Measurements from ENCODE around the gene ZDHHC4. TPM values are rescaled to one million over a fixed set of nuclear protein-coding genes. Genes with fewer than 3 reads are reported as not detected.
A peak's percentile ranks its signal among the peaks of the same experiment; 100 is the strongest.

ZDHHC4 gene
- total and polyA plus RNA-seq, 2 of the 8 experiments (the other 6 are each of a cell fraction or from before 2014, with no cell fraction given): 50.2 to 171 TPM

GRCh38 chr7:6553448-6554044 lies 23.7 kb upstream of the ZDHHC4 start:
- Histone ChIP-seq H2BK12ac (ENCODE audit: low read depth, low read length) (no peak overlapping the region), H3K14ac (ENCODE audit: insufficient read length) (no peak overlapping the region), H3K79me1 (ENCODE audit: low read depth, low read length) (no peaks in the 10 kb centered on the region), H3K79me2 (ENCODE audit: control insufficient read depth in 1 of 2, insufficient read depth in 2 of 2, low read length in 2 of 2) (no peaks in the 10 kb centered on the region), H4K5ac (ENCODE audit: insufficient read length, low read depth, low read length) (no peak overlapping the region), H3K4me3 (ENCODE audit: extremely low read depth in 1 of 4, insufficient read depth in 2 of 4, low read depth in 3 of 4, low read length in 4 of 4) (no peak overlapping the region), H3K27ac (ENCODE audit: low read depth, low read length) (no peak overlapping the region), H3K23me2 (ENCODE audit: low read depth, low read length) (no peaks in the 10 kb centered on the region; the same call in 1 of the 2 replicates), H3K23ac (ENCODE audit: insufficient read length) (no peak overlapping the region), H3K9ac (replicated peaks in 1 of 4; ENCODE audit: extremely low read depth in 1 of 4, low read depth in 3 of 4, low read length in 3 of 4) (no peak overlapping the region), H3K4ac (replicated peaks; ENCODE audit: insufficient read length, low read depth, low read length) (no peak overlapping the region), H3K27me3 (replicated peaks in 1 of 4; ENCODE audit: control insufficient read depth in 3 of 4, extremely low read depth in 1 of 4, insufficient read depth in 3 of 4, low read length in 3 of 4) (no peaks in the 10 kb centered on the region), H3K56ac (replicated peaks; ENCODE audit: insufficient read length, low read depth, low read length) (no peak overlapping the region), H2BK15ac (ENCODE audit: low read length) (no peak overlapping the region), H3K4me1 (replicated peaks in 1 of 4; ENCODE audit: control insufficient read depth in 3 of 4, insufficient read depth in 4 of 4, low read length in 3 of 4) (no peaks in the 10 kb centered on the region), H4K91ac (replicated peaks; ENCODE audit: insufficient read length, low read length) (no peak overlapping the region), H3K36me3 (ENCODE audit: control insufficient read depth in 2 of 4, insufficient read depth in 4 of 4, low read length in 3 of 4) (no peaks in the 10 kb centered on the region), H4K20me1 (replicated peaks in 1 of 2; ENCODE audit: control insufficient read depth in 1 of 2, insufficient read depth in 2 of 2, low read length in 2 of 2) (no peaks in the 10 kb centered on the region), H2BK20ac (ENCODE audit: low read length) (no peak overlapping the region), H2AK5ac (ENCODE audit: low read depth, low read length) (0 out of 2 replicates have a peak overlapping the region, but pooled peaks have one; percentile 70), H2AFZ (ENCODE audit: low read length) (no peak overlapping the region), H4K8ac (ENCODE audit: extremely low read depth, insufficient read depth, low read length) (no peak overlapping the region), H2BK5ac (ENCODE audit: low read depth, low read length) (no peak overlapping the region), H3K4me2 (ENCODE audit: insufficient read depth in 1 of 2, low read depth in 2 of 2, low read length in 2 of 2) (no peak overlapping the region), H2BK120ac (replicated peaks; ENCODE audit: low read depth, low read length) (no peak overlapping the region), H3K18ac (ENCODE audit: extremely low read depth, low read length) (no peak overlapping the region; the same call in 1 of the 2 replicates), H3K9me3 (ENCODE audit: insufficient read depth in 2 of 2, low read depth in 1 of 2, low read length in 1 of 2) (no peaks in the 10 kb centered on the region)
- 88% methylated on average over 7 of the region's 7 CpGs; no CpG with 5 or more reads in 1 of the 2 experiments for WGBS, 2 experiments (ENCODE audit: extremely low coverage in 1 of 2, insufficient coverage in 1 of 2, insufficient read length in 1 of 2, insufficient replicate concordance in 2 of 2, low coverage in 1 of 2, low lambda C conversion rate in 2 of 2, missing lambda C conversion rate in 1 of 2)
- ChIA-PET POLR2A (ENCODE audit: partially characterized antibody) (no interaction called here), CTCF (ENCODE audit: partially characterized antibody) (interaction anchor here (0.6 to 1.9 kb wide), 6 partner anchors 12 to 43 kb away, joined by 3 to 5 read pairs (median 4); partner anchors contain the start of gene INTS15)
- FAIRE-seq: no peak
- no peak for DNase-seq (ENCODE audit: low read depth in 1 of 2, low spot score in 2 of 2)
- TF ChIP-seq ASH2L (IDR thresholded peaks at IDR 0.05; ENCODE audit: low read length) (no peak), RAD21 (IDR thresholded peaks at IDR 0.05 in 1 of 2, conservative IDR thresholded peaks at IDR 0.05 in 1 of 2; ENCODE audit: low read depth in 2 of 2, low read length in 2 of 2) (no peak), MAFK (IDR thresholded peaks at IDR 0.05; ENCODE audit: low read depth, low read length) (no peak), TEAD4 (IDR thresholded peaks at IDR 0.05; ENCODE audit: low read depth, low read length) (no peak), CREB1 (IDR thresholded peaks at IDR 0.05) (peak; percentile 59; the same call in 1 of the 2 replicates), SP2 (IDR thresholded peaks at IDR 0.05; ENCODE audit: low read length) (no peak), RFX5 (IDR thresholded peaks at IDR 0.05; ENCODE audit: borderline replicate concordance, low read depth, low read length) (no peak), JUND (IDR thresholded peaks at IDR 0.05; ENCODE audit: low read length) (peak; percentile 66; the same call in 1 of the 2 replicates), POLR2A (IDR thresholded peaks at IDR 0.05; ENCODE audit: control extremely low read depth in 1 of 2, low read depth in 2 of 2, low read length in 2 of 2) (no peak), GABPA (IDR thresholded peaks at IDR 0.05; ENCODE audit: borderline replicate concordance, insufficient read depth, low read length) (no peak), CTCF (IDR thresholded peaks at IDR 0.05; ENCODE audit: control extremely low read depth in 1 of 3, insufficient read depth in 1 of 3, low read depth in 1 of 3, low read length in 3 of 3) (0 out of 4 replicates have a peak, but pooled peaks of 1 of the 3 experiments have one; percentile 6)

Measured in H1 (cell line).